NCI-H146 (cell line): ENCODE measurements around the gene FCAMR.

Experiments
- DNase-seq: peaks from one replicate; lab custom pipeline; 2025; lab: John Stamatoyannopoulos, UW

Gene FCAMR

GRCh38 chr1:206955476-206956451, 14.5 kb downstream of the FCAMR start:
- no peak for DNase-seq

GRCh38 chr1:206954459-206955342, 15.6 kb downstream of the FCAMR start:
- DNase-seq, result no peak

- no peak for DNase-seq
Measured at GRCh38 chr1:206953626-206954025, 16.6 kb downstream of the FCAMR start.

- DNase-seq, result no peak
Measured at GRCh38 chr1:206953126-206953525, 17.1 kb downstream of the FCAMR start.

- DNase-seq, result no peak
Measured at GRCh38 chr1:206952171-206952570, 18.1 kb downstream of the FCAMR start.

GRCh38 chr1:206951318-206952100, 18.8 kb downstream of the FCAMR start:
- no peak for DNase-seq

- no peak for DNase-seq
Measured at GRCh38 chr1:206949641-206950040, 20.6 kb downstream of the FCAMR start.

GRCh38 chr1:206949208-206949607, 21.1 kb downstream of the FCAMR start:
- DNase-seq, result no peak

GRCh38 chr1:206947255-206947654, 23.0 kb downstream of the FCAMR start:
- DNase-seq, result no peak

GRCh38 chr1:206946261-206946660, 24.0 kb downstream of the FCAMR start, which contains the start of gene PIGR:
PIGR (minus strand) TSS chr1:206946466; CDS start chr1:206940531, 5,935 bp downstream.
- DNase-seq, result no peak

- DNase-seq, result no peak
Measured at GRCh38 chr1:206945779-206946178, 24.5 kb downstream of the FCAMR start.

- no peak for DNase-seq
Measured at GRCh38 chr1:206944703-206945102, 25.6 kb downstream of the FCAMR start.

- no peak for DNase-seq
Measured at GRCh38 chr1:206941766-206942418, 28.4 kb downstream of the FCAMR start.

GRCh38 chr1:206940588-206940936, 29.7 kb downstream of the FCAMR start:
- DNase-seq, result no peak

- DNase-seq, result no peak
Measured at GRCh38 chr1:206939841-206940587, 30.2 kb downstream of the FCAMR start.

GRCh38 chr1:206939131-206939530, 31.1 kb downstream of the FCAMR start:
- DNase-seq, result no peak

GRCh38 chr1:206937425-206937824, 32.8 kb downstream of the FCAMR start:
- DNase-seq, result no peak

- DNase-seq, result peak; percentile 24
Measured at GRCh38 chr1:206935491-206936067, 34.7 kb downstream of the FCAMR start.

- no peak for DNase-seq
Measured at GRCh38 chr1:206933333-206933945, 36.8 kb downstream of the FCAMR start.

- DNase-seq, result no peak
Measured at GRCh38 chr1:206932177-206932576, 38.1 kb downstream of the FCAMR start.
